Measurements from ENCODE around the gene ZNF507.

ZNF507 gene

GRCh38 chr19:32339423-32339822 is 6.0 kb upstream of the ZNF507 start:
- TF ChIP-seq CTCF (conservative IDR thresholded peaks at IDR 0.05; ENCODE audit: low read depth), result no peak
- H3K27ac ChIP-seq, result no peak overlapping the region
- CTCF ChIA-PET, result interaction anchor here (1.0 to 1.3 kb wide), 2 partner anchors 65 to 230 kb away, joined by 3 to 6 read pairs; no protein-coding TSS in a partner anchor
- POLR2A ChIA-PET (ENCODE audit: low non-redundant PET), result no interaction called here
- DNase-seq (ENCODE audit: low spot score), result no peak

GRCh38 chr19:32339988-32340874 is 5.2 kb upstream of the ZNF507 start:
- no peak overlapping the region for H3K27ac ChIP-seq

GRCh38 chr19:32342695-32343094 is 2.7 kb upstream of the ZNF507 start:
- TF ChIP-seq CTCF (conservative IDR thresholded peaks at IDR 0.05; ENCODE audit: low read depth), result no peak
- ChIA-PET POLR2A (ENCODE audit: low non-redundant PET) (no interaction called here), CTCF (interaction anchor here (0.6 kb wide), 1 partner anchor 120 kb away, joined by 3 read pairs; no protein-coding TSS in a partner anchor)
- DNase-seq (ENCODE audit: low spot score), result no peak
- no peak overlapping the region for H3K27ac ChIP-seq

More at GRCh38 chr19:32339988-32340874, 5.2 kb upstream of the ZNF507 start:
- TF ChIP-seq CTCF (conservative IDR thresholded peaks at IDR 0.05; ENCODE audit: low read depth), result peak; percentile 75
- peak; percentile 54 for DNase-seq (ENCODE audit: low spot score)
- CTCF ChIA-PET, result interaction anchor here (0.6 to 1.3 kb wide), 5 partner anchors 12 to 1345 kb away, joined by 3 to 6 read pairs (median 5); no protein-coding TSS in a partner anchor
- POLR2A ChIA-PET (ENCODE audit: low non-redundant PET), result no interaction called here

GRCh38 chr19:32343550-32344262 is 1.7 kb upstream of the ZNF507 start:
- POLR2A ChIA-PET (ENCODE audit: low non-redundant PET), result no interaction called here
- DNase-seq (ENCODE audit: low spot score), result no peak
- TF ChIP-seq CTCF (conservative IDR thresholded peaks at IDR 0.05; ENCODE audit: low read depth), result no peak
- CTCF ChIA-PET, result interaction anchor here (0.6 kb wide), 2 partner anchors 102 to 226 kb away, joined by 3 read pairs; no protein-coding TSS in a partner anchor
- no peak overlapping the region for H3K27ac ChIP-seq

GRCh38 chr19:32346901-32347300 is 1.5 kb downstream of the ZNF507 start:
- ChIA-PET CTCF (interaction anchor here (0.7 to 1.4 kb wide), 3 partner anchors 26 to 211 kb away, joined by 5 to 6 read pairs (median 6); no protein-coding TSS in a partner anchor), POLR2A (ENCODE audit: low non-redundant PET) (no interaction called here)
- DNase-seq (ENCODE audit: low spot score), result no peak
- H3K27ac ChIP-seq, result no peak overlapping the region
- no peak for TF ChIP-seq CTCF (conservative IDR thresholded peaks at IDR 0.05; ENCODE audit: low read depth)

- ChIA-PET CTCF (interaction anchor here (0.7 to 0.8 kb wide), 2 partner anchors 190 to 212 kb away, joined by 5 to 6 read pairs; no protein-coding TSS in a partner anchor), POLR2A (ENCODE audit: low non-redundant PET) (no interaction called here)
- DNase-seq (ENCODE audit: low spot score), result no peak
- no peak overlapping the region for H3K27ac ChIP-seq
- TF ChIP-seq CTCF (conservative IDR thresholded peaks at IDR 0.05; ENCODE audit: low read depth), result no peak
These were observed 2.2 kb downstream of the ZNF507 start for GRCh38 chr19:32347573-32347972.

Measured in RWPE1 (cell line).